Stimulated activated CD4-positive, alpha-beta T cell treated with anti-CD3 and anti-CD28 coated beads, Interleukin-2, amount 100 ng/mL, for 4 hours (primary cell): Measurements from ENCODE around the gene ZC3H13.

Source experiments
- DNase-seq: peaks from one replicate; pipeline ENCODE4 v3.0.0-alpha.2; 2020; ENCODE audit warnings: low read depth

Gene ZC3H13

DNA sequence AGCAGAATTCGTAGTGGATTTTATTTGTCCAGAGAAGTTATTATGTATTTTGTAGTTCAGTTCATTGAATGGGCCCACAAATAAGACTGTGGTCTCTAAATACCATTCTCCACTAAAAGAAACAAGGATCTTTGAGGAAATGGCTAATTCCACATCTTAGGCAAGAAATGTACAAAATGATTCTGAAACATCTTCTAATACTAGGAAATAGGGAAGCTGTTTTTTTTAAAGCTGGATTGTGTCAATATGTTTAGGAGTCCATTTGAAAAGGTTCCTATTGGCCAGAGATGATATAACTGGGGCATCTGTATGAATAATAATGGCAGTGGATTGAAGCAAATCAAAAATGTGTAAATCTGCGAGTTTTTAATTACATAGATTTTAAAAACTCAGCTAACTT lies 112.5 kb downstream of the ZC3H13 start:
- DNase-seq = no peak

- DNase-seq = no peak
These were observed 115.9 kb downstream of the ZC3H13 start for GRCh38 chr13:45936621-45937020.

DNA sequence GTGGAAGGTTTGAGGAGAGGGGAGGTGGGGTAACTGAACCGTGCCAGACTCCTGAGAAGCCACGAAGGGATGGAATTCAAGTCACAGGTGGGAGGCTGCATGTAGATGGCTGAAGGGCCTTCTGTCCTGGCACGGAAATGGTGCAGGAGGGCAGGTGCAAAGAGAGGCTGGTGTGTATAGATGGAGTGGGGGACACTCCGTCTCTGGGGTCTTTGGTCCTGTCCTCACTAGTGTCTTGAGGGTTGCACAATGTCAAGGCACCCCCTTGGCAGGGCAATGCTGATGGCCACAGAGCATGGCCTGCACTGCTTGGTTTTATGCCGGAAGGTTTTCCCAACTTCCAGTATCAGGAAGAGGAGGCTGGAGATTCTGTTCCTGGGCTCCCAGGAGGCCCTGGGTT lies 118.3 kb downstream of the ZC3H13 start:
- DNase-seq = no peak

DNA sequence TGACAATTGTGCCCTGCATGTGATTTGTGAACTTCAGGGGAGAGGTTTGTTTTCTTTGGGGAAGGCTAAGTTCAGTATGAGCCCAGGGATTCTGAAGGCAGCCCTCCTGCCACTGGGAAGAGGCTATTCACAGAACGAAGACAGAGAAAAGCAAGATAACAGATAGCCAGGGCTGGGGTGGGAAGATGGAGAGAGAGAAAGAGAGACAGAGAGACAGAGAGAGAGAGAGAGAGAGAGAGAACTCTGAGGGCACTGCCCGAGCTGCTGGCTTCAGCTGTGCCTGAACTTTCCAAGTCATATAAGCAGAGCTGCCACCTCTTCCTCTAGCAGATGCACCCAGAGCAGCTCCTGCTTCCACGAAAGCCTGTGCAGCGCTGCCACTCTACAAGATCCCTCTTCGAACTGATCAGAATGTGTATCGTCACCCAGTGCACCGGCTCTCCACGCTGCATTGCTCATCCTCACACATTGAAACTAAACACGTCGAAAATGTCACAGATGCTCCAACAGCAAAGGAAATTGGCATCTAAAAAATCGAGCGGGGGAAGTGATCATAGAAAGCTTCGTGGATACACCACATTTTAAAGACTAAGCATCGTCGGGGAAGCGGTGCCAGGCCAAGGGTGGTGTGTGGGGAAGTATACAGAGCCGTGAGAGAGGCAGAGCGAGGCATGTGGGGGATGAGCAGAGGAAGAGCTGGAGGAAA lies 119.2 kb downstream of the ZC3H13 start:
- DNase-seq = no peak

GRCh38 chr13:45932676-45933075 lies 119.9 kb downstream of the ZC3H13 start:
- no peak for DNase-seq

DNA sequence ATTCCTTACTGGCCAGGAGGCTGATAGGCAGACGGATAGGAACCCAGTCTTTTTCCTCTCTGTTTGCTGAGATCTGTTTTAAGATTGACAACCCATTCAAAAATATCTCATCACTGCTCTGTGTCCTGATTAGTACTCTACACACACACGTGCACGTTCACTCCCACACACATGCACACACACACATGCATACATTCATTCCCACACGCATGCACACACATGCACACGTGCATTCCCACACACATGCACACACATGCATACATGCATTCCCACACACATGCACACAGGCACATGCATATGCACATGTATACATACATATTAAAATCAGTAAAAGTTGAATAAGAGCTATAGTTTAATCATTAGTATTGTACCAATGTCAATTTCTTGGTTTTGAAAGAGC lies 120.4 kb downstream of the ZC3H13 start:
- no peak for DNase-seq

DNA sequence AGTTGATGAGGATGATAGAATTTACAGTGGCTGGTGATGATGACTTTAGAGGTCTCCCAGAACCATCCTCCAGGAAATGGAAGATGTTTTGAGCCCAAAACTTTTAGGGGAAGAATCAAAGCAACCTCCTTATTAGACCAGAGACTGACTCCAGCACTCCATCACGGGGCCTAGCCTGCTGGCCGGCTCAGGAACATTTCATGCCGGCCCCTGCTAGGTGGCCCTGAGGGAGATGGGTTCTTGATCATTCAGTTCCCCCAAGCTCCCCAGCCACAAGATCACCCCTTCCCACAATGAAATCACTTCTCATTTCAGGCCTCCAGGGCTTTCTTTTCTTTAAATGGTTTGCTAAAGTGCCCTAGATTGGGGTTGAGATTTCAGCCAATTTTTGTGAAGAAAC lies 121.3 kb downstream of the ZC3H13 start:
- no peak for DNase-seq

DNA sequence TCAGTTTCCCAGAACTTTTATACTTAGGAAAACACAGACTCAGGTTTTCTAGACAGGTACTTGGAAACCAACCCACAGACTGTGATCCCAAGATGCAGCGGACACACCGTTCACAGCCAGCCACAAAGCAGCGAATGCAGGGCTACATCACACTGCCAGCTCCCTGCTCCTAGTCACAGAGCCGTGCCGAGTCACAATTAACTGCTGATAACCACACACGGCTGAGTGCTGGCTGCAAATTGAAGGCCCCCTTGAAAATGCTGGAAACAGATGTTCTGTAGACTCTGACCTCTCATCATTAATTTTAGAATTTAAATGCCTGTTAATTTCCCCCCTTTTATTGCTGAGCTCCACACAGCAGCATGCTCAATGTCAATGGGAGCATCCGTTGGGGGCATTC lies 122.4 kb downstream of the ZC3H13 start:
- no peak for DNase-seq

DNA sequence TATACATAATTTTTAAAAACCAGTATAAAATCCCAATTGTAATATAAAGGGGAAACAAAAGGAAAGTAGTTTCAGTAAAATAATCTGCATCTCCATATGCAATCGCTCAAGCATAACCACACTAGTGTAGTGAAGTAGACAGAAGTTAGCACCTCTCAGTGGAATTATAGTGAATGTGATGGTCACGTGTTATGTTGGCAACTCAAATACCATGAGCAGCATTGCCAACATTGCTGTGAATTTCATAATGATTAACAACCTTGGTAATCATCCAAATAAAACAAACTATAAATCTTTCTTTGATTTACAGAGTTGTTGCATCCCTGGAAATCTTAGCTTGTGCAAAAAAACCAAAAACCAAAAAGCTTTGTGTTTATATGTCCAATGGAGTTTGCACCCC lies 123.7 kb downstream of the ZC3H13 start:
- DNase-seq = no peak

DNA sequence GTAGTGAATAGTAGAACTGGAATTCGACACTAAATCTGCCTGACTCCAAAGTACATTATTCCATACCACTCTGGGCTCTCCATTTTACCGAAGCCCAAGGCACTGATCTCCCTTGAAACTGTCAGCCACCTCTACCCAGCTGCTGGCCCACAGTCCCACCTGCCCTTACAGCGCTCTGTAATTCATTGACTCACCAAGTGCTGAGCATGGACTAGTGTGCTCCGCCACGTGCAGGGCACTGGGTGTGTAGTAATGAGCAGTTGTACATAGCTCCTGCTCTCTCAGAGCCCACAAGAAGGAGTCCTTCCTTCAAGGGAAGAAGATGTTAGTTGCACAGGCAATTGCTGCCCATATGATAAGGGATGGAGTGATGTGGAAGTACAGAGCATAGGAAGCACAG lies 124.4 kb downstream of the ZC3H13 start:
- DNase-seq = no peak

- DNase-seq = no peak
These were observed 125.8 kb downstream of the ZC3H13 start for GRCh38 chr13:45926741-45927140.

- DNase-seq = no peak
These were observed 127.4 kb downstream of the ZC3H13 start for GRCh38 chr13:45925151-45925550.

GRCh38 chr13:45921162-45921736 lies 131.3 kb downstream of the ZC3H13 start:
- no peak for DNase-seq

- no peak for DNase-seq
These were observed 133.9 kb downstream of the ZC3H13 start for GRCh38 chr13:45918597-45918996.

DNA sequence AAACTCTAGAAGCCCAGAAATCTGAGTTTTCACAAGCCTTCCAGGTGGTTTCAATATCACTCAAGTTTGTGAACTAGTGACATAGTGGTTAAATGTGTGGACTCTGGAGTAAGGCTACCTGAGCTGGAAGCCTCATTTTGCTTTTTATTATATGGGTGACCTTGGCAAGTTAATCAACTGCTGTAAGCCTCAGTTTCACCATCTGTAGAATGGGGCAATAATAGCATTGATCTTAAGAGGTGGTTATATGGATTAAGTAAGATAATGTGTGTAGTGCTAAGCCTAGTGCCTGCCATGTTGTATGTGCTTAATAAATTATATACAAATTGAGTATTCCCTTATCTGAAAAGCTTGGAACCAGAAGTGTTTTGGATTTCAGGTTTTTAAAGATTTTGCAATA lies 135.5 kb downstream of the ZC3H13 start:
- no peak for DNase-seq

DNA sequence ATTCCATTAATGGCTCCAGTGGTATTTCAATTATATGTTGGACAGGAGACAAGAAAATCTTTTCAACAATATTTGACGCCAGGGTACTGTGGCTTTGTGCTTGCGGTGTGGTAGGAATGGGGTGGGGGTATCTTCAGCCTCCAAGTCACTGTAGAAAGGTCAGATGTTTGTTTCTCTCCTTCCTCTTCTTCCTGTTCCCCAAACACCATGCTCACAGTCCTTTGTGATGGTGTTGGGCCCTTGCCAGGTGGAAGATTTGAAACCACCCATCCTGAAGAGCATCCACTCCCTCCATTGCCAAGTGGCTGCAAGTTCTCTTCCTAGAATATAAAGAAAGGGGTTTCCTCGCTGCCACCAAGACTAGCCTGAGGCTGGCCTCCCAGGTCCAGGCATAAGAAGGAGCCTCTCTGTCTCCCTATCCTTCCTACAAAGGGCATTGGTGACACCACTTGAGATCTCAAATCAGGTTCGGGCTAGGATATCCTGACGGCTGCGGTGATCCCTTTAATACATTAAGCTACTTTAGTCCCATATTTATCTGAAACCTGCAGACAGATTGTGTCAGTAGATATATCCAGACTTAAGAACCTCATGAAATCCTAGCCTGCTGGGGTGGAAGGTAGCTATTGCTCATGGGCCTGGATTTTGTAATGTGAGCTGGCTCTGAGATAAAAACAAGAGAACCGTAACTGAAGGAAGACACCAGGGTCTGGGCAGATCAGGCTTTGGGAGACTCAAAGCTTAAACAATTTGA lies 136.7 kb downstream of the ZC3H13 start:
- DNase-seq = no peak

DNA sequence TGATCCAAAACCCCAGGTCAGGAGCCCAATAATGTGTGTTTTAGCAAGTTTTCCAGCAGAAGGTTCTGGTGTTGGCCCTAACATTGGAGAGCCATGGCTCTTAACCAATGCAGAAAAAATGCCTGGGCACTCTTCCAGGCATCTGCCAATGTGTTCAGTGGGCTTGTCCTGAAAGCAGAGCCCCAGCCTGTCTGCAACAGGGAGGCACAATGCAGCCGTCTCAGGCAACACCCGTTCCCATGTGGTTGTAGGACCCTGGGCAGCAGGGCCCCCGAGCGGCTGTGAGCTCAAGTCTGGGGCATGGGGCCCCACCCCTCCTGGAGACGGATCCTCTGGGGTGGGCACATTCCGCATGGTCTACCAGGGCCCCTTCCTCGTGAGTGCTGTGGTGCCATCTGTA lies 142.9 kb downstream of the ZC3H13 start:
- DNase-seq = no peak

DNA sequence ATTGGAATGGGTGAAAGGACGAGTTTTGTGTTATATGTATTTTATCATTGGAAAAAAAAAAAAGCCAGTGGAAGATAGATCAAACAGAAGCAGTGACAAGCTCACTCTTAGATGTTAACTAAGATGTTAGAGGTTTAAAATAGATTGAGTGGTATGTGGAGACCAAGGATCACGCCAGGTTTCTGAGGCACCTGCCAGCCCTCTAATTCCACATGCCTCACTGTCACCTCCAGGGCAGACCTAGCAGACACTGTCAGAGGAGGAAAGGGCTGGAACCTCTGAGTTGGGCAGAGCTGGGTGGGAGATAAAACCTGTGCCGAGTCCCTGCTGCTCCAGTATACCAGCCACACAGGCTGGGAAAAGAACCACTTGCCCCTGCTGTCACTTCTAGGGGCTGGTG lies 143.5 kb downstream of the ZC3H13 start:
- DNase-seq = no peak

GRCh38 chr13:45907503-45907902 lies 145.0 kb downstream of the ZC3H13 start:
- DNase-seq = no peak
